PC-9 (cell line): ENCODE measurements around the gene S100A11. TPM values are rescaled to one million over a fixed set of nuclear protein-coding genes. Genes with fewer than 3 reads are reported as not detected.
A peak's percentile ranks its signal among the peaks of the same experiment; 100 is the strongest.

Experiments
- BruUV-seq: library from RNA; stranded (reverse); fragments of 400-500 nt; replicated peaks from 2 replicates; lab custom pipeline; 2021; lab: Mats Ljungman, UMichigan
- CTCF ChIA-PET: fragments of 300-600 bp; sonication (Branson Sonifier 250); formaldehyde crosslinking; loops from one replicate; lab custom pipeline; 2022; ENCODE audit warnings: antibody characterized with exemption; lab: Charles Lee
- POLR2A ChIA-PET: fragments of 300-600 bp; sonication (Branson Sonifier 250); formaldehyde crosslinking; loops from one replicate; lab custom pipeline; 2022; ENCODE audit warnings: antibody characterized with exemption; ENCODE audit not compliant: unreplicated experiment; lab: Charles Lee
- DNase-seq, 2 experiments: peaks; one replicate each; pipeline versions ENCODE4 v3.0.0 to v3.0.0-alpha.2; 2015 to 2022; ENCODE audit warnings: mixed read lengths in 1 of 2
- H2AFZ ChIP-seq: fragments of 200-600 bp; sonication (generic); 2 replicates; pipeline ENCODE4 v1.8.1; 2017; ENCODE audit warnings: antibody characterized with exemption
- H3F3A ChIP-seq: fragments of 200-600 bp; sonication (generic); 2 replicates; pipeline ENCODE4 v1.8.1; 2017; ENCODE audit warnings: antibody characterized with exemption, mild to moderate bottlenecking, low read depth; ENCODE audit not compliant: insufficient read depth
- H3K27ac ChIP-seq: fragments of 200-600 bp; sonication (generic); 2 replicates; pipeline ENCODE4 v1.6.1; 2016; ENCODE audit warnings: mixed run types
- H3K27me3 ChIP-seq: fragments of 200-600 bp; sonication (generic); 2 replicates; pipeline ENCODE4 v1.6.1; 2016; ENCODE audit warnings: low read depth, mixed run types; ENCODE audit not compliant: insufficient read depth
- H3K36me3 ChIP-seq: fragments of 200-600 bp; sonication (generic); 2 replicates; pipeline ENCODE4 v1.6.1; 2016; ENCODE audit warnings: low read depth, mixed run types
- H3K4me1 ChIP-seq: fragments of 200-600 bp; sonication (generic); replicated peaks from 2 replicates; pipeline ENCODE4 v1.6.1; 2016; ENCODE audit warnings: mixed run types; ENCODE audit not compliant: insufficient read depth
- H3K4me2 ChIP-seq: fragments of 200-600 bp; sonication (generic); 2 replicates; pipeline ENCODE4 v1.6.1; 2017; ENCODE audit warnings: mixed run types
- H3K4me3 ChIP-seq: fragments of 200-600 bp; sonication (generic); 2 replicates; pipeline ENCODE4 v1.6.1; 2016; ENCODE audit warnings: mixed run types
- H3K79me2 ChIP-seq: fragments of 200-600 bp; sonication (generic); 2 replicates; pipeline ENCODE4 v1.6.1; 2017; ENCODE audit warnings: low read depth, mixed run types
- H3K9me2 ChIP-seq: fragments of 200-600 bp; sonication (generic); 2 replicates; pipeline ENCODE4 v1.8.1; 2017; ENCODE audit warnings: mild to moderate bottlenecking; ENCODE audit not compliant: insufficient read depth
- H3K9me3 ChIP-seq: fragments of 200-600 bp; sonication (generic); 2 replicates; pipeline ENCODE4 v1.8.1; 2016; ENCODE audit warnings: low read depth; ENCODE audit not compliant: insufficient read depth
- H4K20me1 ChIP-seq: fragments of 200-600 bp; sonication (generic); 2 replicates; pipeline ENCODE4 v1.8.1; 2017; ENCODE audit not compliant: insufficient read depth
- EZH2 ChIP-seq: fragments of 200-600 bp; sonication (generic); IDR thresholded peaks from 2 replicates; pipeline ENCODE4 v1.8.0; 2017; ENCODE audit warnings: antibody characterized with exemption, low read depth
- intact Hi-C: fragments of 100-400 bp; cut with micrococcal nuclease; formaldehyde crosslinking; loops from one replicate; pipeline ENCODE4 v1.10.0; 2022; ENCODE audit not compliant: unreplicated experiment
- total RNA-seq: library from RNA; stranded (reverse); gene quantifications from 2 replicates; pipeline ENCODE4 v1.2.3, GENCODE V29; 2021
- TF ChIP-seq, protein P1 (sequence below): fragments of 200-600 bp; sonication (generic); conservative IDR thresholded peaks from 2 replicates; pipeline ENCODE4 v1.6.1; 2017; ENCODE audit warnings: mixed run types, antibody characterized with exemption, mild to moderate bottlenecking, moderate library complexity

Gene S100A11
- total RNA-seq, 1 experiment from 2014 or later, result 868 TPM

DNA sequence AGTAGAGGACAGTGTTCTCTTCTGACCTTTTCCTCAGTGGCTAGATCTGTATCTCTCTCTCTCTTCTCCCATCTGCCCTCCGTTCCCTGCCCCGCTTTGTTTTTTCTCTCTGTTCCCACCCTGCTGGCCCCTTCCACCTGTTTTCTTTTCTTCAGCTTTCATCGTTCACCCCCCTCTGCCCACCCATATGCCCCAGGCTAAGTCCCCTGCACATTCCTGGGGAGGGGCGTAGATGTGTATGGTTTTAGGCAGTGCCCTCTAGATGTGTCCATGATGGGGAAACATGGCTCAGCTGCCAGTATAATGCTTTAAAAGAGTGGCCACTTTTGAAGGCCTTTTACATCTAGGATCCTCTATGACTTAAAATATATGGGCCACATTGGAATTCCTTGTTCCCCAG lies 13.6 kb downstream of the S100A11 start:
- Histone ChIP-seq H3K27me3 (no peaks in the 10 kb centered on the region), H2AFZ (no peak overlapping the region), H4K20me1 (no peaks in the 10 kb centered on the region), H3K4me1 (peaks cover 55% of the 10 kb centered on the region), H3K9me2 (no peaks in the 10 kb centered on the region), H3K36me3 (no peaks in the 10 kb centered on the region), H3K27ac (peak overlapping the region; percentile 94), H3K79me2 (no peaks in the 10 kb centered on the region), H3K4me2 (peak overlapping the region; percentile 71), H3K9me3 (no peaks in the 10 kb centered on the region), H3F3A (peaks cover 46% of the 10 kb centered on the region), H3K4me3 (peak overlapping the region; percentile 11; the same call in 1 of the 2 replicates)
- no peak for TF ChIP-seq EZH2
- TF ChIP-seq, protein P1, sequence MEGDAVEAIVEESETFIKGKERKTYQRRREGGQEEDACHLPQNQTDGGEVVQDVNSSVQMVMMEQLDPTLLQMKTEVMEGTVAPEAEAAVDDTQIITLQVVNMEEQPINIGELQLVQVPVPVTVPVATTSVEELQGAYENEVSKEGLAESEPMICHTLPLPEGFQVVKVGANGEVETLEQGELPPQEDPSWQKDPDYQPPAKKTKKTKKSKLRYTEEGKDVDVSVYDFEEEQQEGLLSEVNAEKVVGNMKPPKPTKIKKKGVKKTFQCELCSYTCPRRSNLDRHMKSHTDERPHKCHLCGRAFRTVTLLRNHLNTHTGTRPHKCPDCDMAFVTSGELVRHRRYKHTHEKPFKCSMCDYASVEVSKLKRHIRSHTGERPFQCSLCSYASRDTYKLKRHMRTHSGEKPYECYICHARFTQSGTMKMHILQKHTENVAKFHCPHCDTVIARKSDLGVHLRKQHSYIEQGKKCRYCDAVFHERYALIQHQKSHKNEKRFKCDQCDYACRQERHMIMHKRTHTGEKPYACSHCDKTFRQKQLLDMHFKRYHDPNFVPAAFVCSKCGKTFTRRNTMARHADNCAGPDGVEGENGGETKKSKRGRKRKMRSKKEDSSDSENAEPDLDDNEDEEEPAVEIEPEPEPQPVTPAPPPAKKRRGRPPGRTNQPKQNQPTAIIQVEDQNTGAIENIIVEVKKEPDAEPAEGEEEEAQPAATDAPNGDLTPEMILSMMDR, result no peak
- DNase-seq, result no peak
- ChIA-PET CTCF (no interaction called here), POLR2A (interaction anchor here (0.8 to 1.0 kb wide), 3 partner anchors 14 to 52 kb away, joined by 4 to 6 read pairs (median 5); partner anchors contain the start of gene S100A11)
- no TSS peak for BruUV-seq
- intact Hi-C loops, result no loop called here

DNA sequence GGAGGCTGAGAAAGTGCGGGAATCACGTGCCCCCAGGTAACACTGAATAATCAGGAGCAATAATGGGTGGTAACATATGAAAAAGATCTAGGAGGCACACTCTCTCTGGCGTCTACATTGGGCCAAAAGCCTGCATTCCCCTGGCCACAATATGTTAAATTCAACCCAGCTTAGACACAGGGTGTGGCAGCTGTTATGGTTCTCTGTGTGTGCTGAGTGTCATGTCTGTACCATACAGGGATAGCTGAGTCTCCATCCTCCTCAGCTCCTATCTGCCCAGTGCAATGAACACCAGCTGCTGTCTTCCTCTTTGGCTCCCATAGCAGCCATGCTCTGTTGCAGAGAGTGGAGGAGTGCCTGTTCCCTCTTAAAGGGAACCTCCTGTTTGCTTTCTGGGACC lies 14.3 kb downstream of the S100A11 start:
- H3K9me3 ChIP-seq, result no peaks in the 10 kb centered on the region
- H3K4me2 ChIP-seq, result peak overlapping the region; percentile 71; the same call in 1 of the 2 replicates
- no peak overlapping the region for H2AFZ ChIP-seq
- no peaks in the 10 kb centered on the region for H3K9me2 ChIP-seq
- no peaks in the 10 kb centered on the region for H3K79me2 ChIP-seq
- H3F3A ChIP-seq, result peaks cover 46% of the 10 kb centered on the region
- peak overlapping the region; percentile 94 for H3K27ac ChIP-seq
- H3K27me3 ChIP-seq, result no peaks in the 10 kb centered on the region
- intact Hi-C loops, result no loop called here
- H3K4me1 ChIP-seq, result peaks cover 55% of the 10 kb centered on the region
- no peak for DNase-seq
- ChIA-PET POLR2A (interaction anchor here (0.5 kb wide), 1 partner anchor 54 kb away, joined by 3 read pairs; no protein-coding TSS in a partner anchor), CTCF (no interaction called here)
- H3K4me3 ChIP-seq, result no peak overlapping the region
- no TSS peak for BruUV-seq
- no peaks in the 10 kb centered on the region for H3K36me3 ChIP-seq
- TF ChIP-seq EZH2, result no peak
- TF ChIP-seq, protein P1, result no peak
- no peaks in the 10 kb centered on the region for H4K20me1 ChIP-seq

DNA sequence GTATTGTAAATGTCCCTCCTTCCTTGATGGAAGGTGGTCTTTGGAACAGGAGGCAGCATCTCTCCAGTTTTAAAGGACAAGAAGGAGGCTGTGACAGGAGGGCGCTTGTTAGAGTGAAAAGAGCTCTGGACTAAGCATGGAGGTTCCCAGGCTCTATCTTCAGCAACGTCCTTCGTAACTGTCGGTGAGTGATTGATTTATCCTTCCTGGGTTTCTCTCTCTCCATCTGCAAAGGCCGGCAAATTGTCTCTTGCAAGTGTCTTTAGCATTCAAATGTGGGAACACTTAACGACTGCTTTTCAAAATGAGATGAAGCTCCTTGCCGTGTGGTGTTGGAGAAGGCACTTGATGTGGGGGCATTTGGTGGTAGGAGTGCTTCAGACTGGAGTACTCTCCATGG lies 15.2 kb downstream of the S100A11 start:
- CTCF ChIA-PET, result no interaction called here
- intact Hi-C loops, result no loop called here

More for the DNA sequence above, 15.2 kb downstream of the S100A11 start:
- Histone ChIP-seq H3K27ac (no peak overlapping the region), H3K36me3 (no peaks in the 10 kb centered on the region), H3K79me2 (no peaks in the 10 kb centered on the region), H3K9me2 (no peaks in the 10 kb centered on the region), H3K27me3 (no peaks in the 10 kb centered on the region), H2AFZ (no peak overlapping the region), H3K9me3 (no peaks in the 10 kb centered on the region), H3K4me3 (no peak overlapping the region), H3F3A (peaks cover 42% of the 10 kb centered on the region), H3K4me1 (peaks cover 49% of the 10 kb centered on the region), H4K20me1 (no peaks in the 10 kb centered on the region), H3K4me2 (no peak overlapping the region)
- BruUV-seq, result no TSS peak
- DNase-seq, result no peak
- POLR2A ChIA-PET, result no interaction called here
- TF ChIP-seq EZH2, result no peak
- TF ChIP-seq, protein P1, result no peak
